Neuronal stem cell (in vitro differentiated cells): ENCODE data around the gene VRK3.

Source experiments
- DNase-seq: peaks from one replicate; pipeline ENCODE4 v3.0.0-alpha.2; 2013; ENCODE audit warnings: low spot score
- H2AFZ ChIP-seq: one replicate; pipeline ENCODE4 v1.6.1; 2013; ENCODE audit warnings: mild to moderate bottlenecking, low read length, inconsistent platforms
- H2AK5ac ChIP-seq: 2 replicates; pipeline ENCODE4 v1.6.1; 2013; ENCODE audit warnings: low read depth, mild to moderate bottlenecking, inconsistent platforms, low read length, moderate library complexity, mixed read lengths
- H2BK120ac ChIP-seq: 2 replicates; pipeline ENCODE4 v1.6.1; 2013; ENCODE audit warnings: low read depth, mild to moderate bottlenecking, inconsistent platforms, low read length, moderate library complexity, mixed read lengths
- H2BK12ac ChIP-seq: one replicate; pipeline ENCODE4 v1.6.1; 2013; ENCODE audit warnings: low read length, inconsistent platforms
- H2BK15ac ChIP-seq: 2 replicates; pipeline ENCODE4 v1.6.1; 2013; ENCODE audit warnings: mild to moderate bottlenecking, low read length, inconsistent platforms, mixed read lengths
- H2BK5ac ChIP-seq: one replicate; pipeline ENCODE4 v1.6.1; 2013; ENCODE audit warnings: inconsistent platforms, mild to moderate bottlenecking, low read length, moderate library complexity
- H3K14ac ChIP-seq: one replicate; pipeline ENCODE4 v1.6.1; 2013; ENCODE audit warnings: low read length, inconsistent platforms
- H3K18ac ChIP-seq: 2 replicates; pipeline ENCODE4 v1.6.1; 2013; ENCODE audit warnings: low read length, inconsistent platforms
- H3K23ac ChIP-seq: 2 replicates; pipeline ENCODE4 v1.6.1; 2013; ENCODE audit warnings: low read depth, mild to moderate bottlenecking, mixed read lengths, low read length, inconsistent platforms; ENCODE audit not compliant: poor library complexity
- H3K27ac ChIP-seq: replicated peaks from 3 replicates; pipeline ENCODE4 v1.5.1; 2013; ENCODE audit warnings: low read length, inconsistent platforms
- H3K27me3 ChIP-seq, 3 experiments: 2 replicates each; pipeline ENCODE4 v1.6.1; 2013; ENCODE audit warnings: low read length in 3 of 3, mild to moderate bottlenecking in 2 of 3, inconsistent platforms in 1 of 3, low read depth in 1 of 3, mixed read lengths in 1 of 3, moderate library complexity in 1 of 3; ENCODE audit not compliant: control insufficient read depth in 3 of 3, insufficient read depth in 3 of 3
- H3K36me3 ChIP-seq, 2 donors: replicated peaks in 1 of 2; 2 replicates each; pipeline ENCODE4 v1.6.1; 2013; ENCODE audit warnings: low read length in 2 of 2; ENCODE audit not compliant: control insufficient read depth in 2 of 2, insufficient read depth in 2 of 2
- H3K4ac ChIP-seq: 2 replicates; pipeline ENCODE4 v1.6.1; 2013; ENCODE audit warnings: inconsistent platforms, mild to moderate bottlenecking, low read length, moderate library complexity
- H3K4me1 ChIP-seq, 2 donors: 1 replicate in 1 of 2; 2 replicates in 1 of 2; pipeline ENCODE4 v1.6.1; 2013; ENCODE audit warnings: low read length in 2 of 2, low read depth in 1 of 2; ENCODE audit not compliant: control insufficient read depth in 2 of 2, insufficient read depth in 1 of 2
- H3K4me2 ChIP-seq: one replicate; pipeline ENCODE4 v1.6.1; 2013; ENCODE audit warnings: mild to moderate bottlenecking, low read length, inconsistent platforms; ENCODE audit not compliant: insufficient read depth, poor library complexity, severe bottlenecking
- H3K4me3 ChIP-seq, 2 donors: 2 replicates each; pipeline ENCODE4 v1.5.1; 2013; ENCODE audit warnings: low read length in 2 of 2, mild to moderate bottlenecking in 2 of 2, inconsistent platforms in 1 of 2, moderate library complexity in 1 of 2
- H3K79me1 ChIP-seq: one replicate; pipeline ENCODE4 v1.6.1; 2013; ENCODE audit warnings: low read depth, mild to moderate bottlenecking, inconsistent platforms, low read length, moderate library complexity
- H3K9ac ChIP-seq: one replicate; pipeline ENCODE4 v1.6.1; 2013; ENCODE audit warnings: mild to moderate bottlenecking, low read depth, low read length, inconsistent platforms; ENCODE audit not compliant: poor library complexity
- H3K9me3 ChIP-seq, 2 donors: replicated peaks in 1 of 2; 2 replicates each; pipeline versions ENCODE3 to v1.6.1; 2013; ENCODE audit warnings: low read length in 2 of 2, mild to moderate bottlenecking in 2 of 2, inconsistent platforms in 1 of 2, low read depth in 1 of 2, mixed read lengths in 1 of 2, moderate library complexity in 1 of 2; ENCODE audit not compliant: control insufficient read depth in 2 of 2, insufficient read depth in 1 of 2
- H4K8ac ChIP-seq: one replicate; pipeline ENCODE4 v1.6.1; 2013; ENCODE audit warnings: low read depth, mild to moderate bottlenecking, inconsistent platforms, low read length, moderate library complexity
- H4K91ac ChIP-seq: one replicate; pipeline ENCODE4 v1.6.1; 2013; ENCODE audit warnings: low read length, low read depth, mild to moderate bottlenecking, inconsistent platforms; ENCODE audit not compliant: poor library complexity
- WGBS, 2 donors: extraction: QIAGEN DNeasy Blood & Tissue Kit; methylation state at CpG; one replicate each; pipeline ENCODE4 v1.1.7; 2013; ENCODE audit warnings: missing lambda C conversion rate in 2 of 2, mixed read lengths in 1 of 2; ENCODE audit not compliant: insufficient read length in 2 of 2, insufficient replicate concordance in 1 of 2; ENCODE audit errors: extremely low coverage in 2 of 2; 5-methylcytosine and 5-hydroxymethylcytosine counted together

Gene VRK3

DNA sequence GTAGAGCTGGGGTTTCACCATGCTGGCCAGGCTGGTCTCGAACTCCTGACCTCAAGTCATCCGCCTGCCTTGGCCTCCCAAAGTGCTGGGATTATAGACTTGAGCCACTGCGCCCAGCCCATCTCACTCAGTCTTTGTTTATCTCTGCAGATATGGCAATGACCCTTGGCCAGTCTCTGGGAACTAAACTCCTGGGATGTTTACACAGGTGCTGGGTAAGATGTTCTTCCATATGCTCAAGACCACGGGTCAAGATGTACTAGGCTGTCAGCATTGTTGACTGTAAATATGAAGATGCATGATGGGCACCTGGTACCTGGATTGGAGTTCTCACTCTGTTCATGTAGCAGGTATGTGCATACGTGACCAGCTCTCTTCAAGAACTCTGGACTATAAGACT is 36.5 kb upstream of the VRK3 start:
- Histone ChIP-seq H3K27ac (no peak overlapping the region), H2BK15ac (no peak overlapping the region), H3K9me3 (peaks cover 24 to 33% of the 10 kb centered on the region in 2 donors), H2AFZ (no peak overlapping the region), H3K36me3 (no peaks in the 10 kb centered on the region), H3K4ac (no peak overlapping the region), H3K4me3 (no peak overlapping the region), H3K9ac (no peak overlapping the region), H2BK5ac (no peak overlapping the region), H4K8ac (no peak overlapping the region), H3K14ac (no peak overlapping the region), H2BK12ac (no peak overlapping the region), H3K27me3 (no peaks in the 10 kb centered on the region), H3K4me1 (no peaks in the 10 kb centered on the region), H3K79me1 (no peaks in the 10 kb centered on the region), H2AK5ac (no peak overlapping the region), H4K91ac (no peak overlapping the region), H3K4me2 (no peak overlapping the region), H3K18ac (no peak overlapping the region), H2BK120ac (no peak overlapping the region), H3K23ac (no peak overlapping the region)
- no CpG with 5 or more reads among the region's 5 CpGs for WGBS, 2 donors
- no peak for DNase-seq

DNA sequence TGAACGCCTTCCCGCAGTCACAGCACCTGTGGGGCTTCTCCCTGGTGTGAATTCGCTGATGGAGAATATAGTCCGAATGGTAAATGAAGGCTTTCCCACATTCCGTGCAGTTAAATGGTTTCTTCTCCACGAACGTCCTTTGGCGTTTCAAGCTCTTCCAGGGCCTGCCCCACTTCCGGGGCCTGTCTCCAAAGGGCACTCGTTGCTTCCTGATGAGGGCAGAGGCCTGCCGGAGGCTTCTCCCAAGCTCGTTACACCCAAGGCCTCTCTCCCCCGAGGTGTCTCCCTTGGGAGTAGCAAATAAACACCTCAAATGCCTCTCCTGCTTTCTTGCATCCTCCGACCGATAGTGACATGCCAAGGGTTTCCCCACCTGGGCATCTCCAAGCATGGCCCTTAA is 34.9 kb upstream of the VRK3 start:
- H3K79me1 ChIP-seq: no peaks in the 10 kb centered on the region
- H3K9ac ChIP-seq: no peak overlapping the region
- H2AFZ ChIP-seq: no peak overlapping the region
- WGBS, 2 donors: no CpG with 5 or more reads among the region's 15 CpGs
- no peaks in the 10 kb centered on the region for H3K4me1 ChIP-seq
- H3K18ac ChIP-seq: no peak overlapping the region
- H2BK5ac ChIP-seq: no peak overlapping the region
- no peak overlapping the region for H3K4ac ChIP-seq
- no peak for DNase-seq
- H2BK120ac ChIP-seq: no peak overlapping the region
- H3K4me2 ChIP-seq: no peak overlapping the region
- no peak overlapping the region for H3K27ac ChIP-seq
- peaks cover 24 to 26% of the 10 kb centered on the region in 2 donors for H3K9me3 ChIP-seq
- H2BK15ac ChIP-seq: no peak overlapping the region
- peak overlapping the region in 1 of 2 donors; percentile 12 for H3K4me3 ChIP-seq
- H4K91ac ChIP-seq: no peak overlapping the region
- no peak overlapping the region for H2BK12ac ChIP-seq
- H4K8ac ChIP-seq: no peak overlapping the region
- H3K36me3 ChIP-seq: no peaks in the 10 kb centered on the region
- no peak overlapping the region for H2AK5ac ChIP-seq
- H3K14ac ChIP-seq: no peak overlapping the region
- no peak overlapping the region for H3K23ac ChIP-seq
- H3K27me3 ChIP-seq: no peaks in the 10 kb centered on the region

DNA sequence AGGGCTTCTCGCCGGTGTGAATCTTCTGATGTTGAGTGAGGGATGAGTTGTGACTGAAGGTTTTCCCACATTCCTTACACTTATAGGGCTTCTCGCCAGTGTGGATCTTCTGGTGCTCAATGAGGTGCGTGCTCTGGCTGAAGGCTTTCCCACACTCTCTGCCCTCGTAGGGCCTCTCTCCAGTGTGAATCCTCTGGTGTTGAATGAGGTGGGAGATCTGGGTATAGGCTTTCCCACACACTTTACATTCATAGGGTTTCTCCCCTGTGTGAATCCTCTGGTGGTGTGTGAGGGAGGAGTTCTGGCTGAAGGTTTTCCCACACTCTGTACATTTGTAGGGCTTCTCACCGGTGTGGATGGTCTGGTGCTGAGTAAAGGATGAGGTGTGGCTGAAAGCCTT is 33.9 kb upstream of the VRK3 start:
- no peak overlapping the region for H2BK5ac ChIP-seq
- no peak overlapping the region for H3K4me2 ChIP-seq
- H3K27ac ChIP-seq: no peak overlapping the region
- H2BK120ac ChIP-seq: no peak overlapping the region
- no peaks in the 10 kb centered on the region for H3K4me1 ChIP-seq
- H3K79me1 ChIP-seq: no peaks in the 10 kb centered on the region
- DNase-seq: no peak
- no peak overlapping the region for H2AFZ ChIP-seq
- no peaks in the 10 kb centered on the region for H3K27me3 ChIP-seq
- no peak overlapping the region for H3K4me3 ChIP-seq
- H3K14ac ChIP-seq: no peak overlapping the region
- H2AK5ac ChIP-seq: no peak overlapping the region
- WGBS, 2 donors: no CpG with 5 or more reads among the region's 6 CpGs
- H3K4ac ChIP-seq: no peak overlapping the region
- H2BK12ac ChIP-seq: no peak overlapping the region
- no peak overlapping the region for H3K18ac ChIP-seq
- H2BK15ac ChIP-seq: no peak overlapping the region
- H3K9ac ChIP-seq: no peak overlapping the region
- no peaks in the 10 kb centered on the region for H3K36me3 ChIP-seq
- H3K9me3 ChIP-seq: peaks cover 24 to 26% of the 10 kb centered on the region in 2 donors
- no peak overlapping the region for H4K8ac ChIP-seq
- H4K91ac ChIP-seq: no peak overlapping the region
- H3K23ac ChIP-seq: no peak overlapping the region

DNA sequence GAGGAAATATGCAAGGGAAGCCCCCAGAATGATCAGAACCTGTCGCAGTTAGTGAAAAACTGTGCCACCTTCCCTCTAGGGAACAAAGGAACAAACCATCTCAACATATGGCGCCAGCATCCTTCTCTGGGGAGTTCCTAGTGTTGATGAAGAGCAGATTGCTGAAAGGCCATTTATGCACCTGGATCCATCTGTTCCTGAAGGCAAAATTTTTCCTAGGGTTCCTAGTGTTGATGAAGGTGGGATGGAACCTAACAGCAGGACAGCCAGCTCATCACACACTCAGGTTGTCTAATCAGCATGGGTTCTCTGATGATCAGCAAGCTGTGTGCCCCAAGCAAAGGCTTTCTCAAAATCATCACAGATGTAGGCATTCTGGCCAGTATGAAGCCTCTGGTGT is 33.3 kb upstream of the VRK3 start:
- no peak overlapping the region for H3K18ac ChIP-seq
- no peaks in the 10 kb centered on the region for H3K36me3 ChIP-seq
- H4K91ac ChIP-seq: no peak overlapping the region
- no peak overlapping the region for H3K4ac ChIP-seq
- no peak overlapping the region for H3K9ac ChIP-seq
- no peak overlapping the region for H2BK120ac ChIP-seq
- H2AK5ac ChIP-seq: no peak overlapping the region
- H3K4me1 ChIP-seq: no peaks in the 10 kb centered on the region
- DNase-seq: no peak
- H2AFZ ChIP-seq: no peak overlapping the region
- no peak overlapping the region for H2BK5ac ChIP-seq
- H2BK15ac ChIP-seq: no peak overlapping the region
- no CpG with 5 or more reads among the region's 2 CpGs for WGBS, 2 donors
- no peak overlapping the region for H3K27ac ChIP-seq
- H3K4me2 ChIP-seq: no peak overlapping the region
- no peaks in the 10 kb centered on the region for H3K79me1 ChIP-seq
- H3K23ac ChIP-seq: no peak overlapping the region
- H3K14ac ChIP-seq: no peak overlapping the region
- H3K27me3 ChIP-seq: no peaks in the 10 kb centered on the region
- no peak overlapping the region for H2BK12ac ChIP-seq
- no peak overlapping the region for H3K4me3 ChIP-seq
- no peak overlapping the region for H4K8ac ChIP-seq
- H3K9me3 ChIP-seq: peaks cover 24 to 26% of the 10 kb centered on the region in 2 donors
